HepG2 (cell line): ENCODE results near the gene ANKS1B. TPM values are rescaled to one million over a fixed set of nuclear protein-coding genes. Genes with fewer than 3 reads are reported as not detected.

ENCODE experiments used
- ATAC-seq: fragments of 200-7000 bp; cut with Tn5 transposase; 3 replicates; pipeline ENCODE4 v1.9.1; 2020; ENCODE audit warnings: mild to moderate bottlenecking, moderate library complexity
- BruUV-seq: library from RNA; stranded (reverse); fragments of 400-500 nt; replicated peaks from 2 replicates; lab custom pipeline; 2021; lab: Mats Ljungman, UMichigan
- CTCF ChIA-PET: fragments of 300-600 bp; formaldehyde crosslinking; extraction: SDS; loops from one replicate; lab custom pipeline; 2021; ENCODE audit warnings: low total read pairs, inconsistent platforms, low intra/inter-chr PET ratio; lab: Yijun Ruan, JAX
- POLR2A ChIA-PET: fragments of 350-600 bp; sonication (Branson Sonifier 250); formaldehyde crosslinking; loops from one replicate; lab custom pipeline; 2020; ENCODE audit warnings: antibody characterized with exemption, inconsistent platforms; lab: Yijun Ruan, JAX
- DNase-seq: peaks from one replicate; pipeline ENCODE4 v3.0.0-alpha.2; 2015; ENCODE audit warnings: low spot score
- FAIRE-seq: peaks from 3 replicates; lab custom pipeline; 2011; peaks lifted over from hg19 to GRCh38; lab: Jason Lieb, UNC
- H2AFZ ChIP-seq: one replicate; pipeline ENCODE4 v1.6.1; 2011; ENCODE audit warnings: low read length, inconsistent platforms
- H3K27ac ChIP-seq: fragments of 300-600 bp; 3 replicates; pipeline ENCODE4 v1.8.0; 2011; ENCODE audit warnings: mixed run types, mild to moderate bottlenecking, mixed read lengths, low read length, inconsistent platforms; ENCODE audit not compliant: insufficient read depth; ENCODE audit errors: extremely low read length
- H3K27me3 ChIP-seq, 2 experiments: fragments of 200-600 bp in 1 of 2; 2 replicates in 1 of 2; 3 replicates in 1 of 2; pipeline versions ENCODE4 v1.6.0 to v1.8.0; 2011; ENCODE audit warnings: low read length in 2 of 2, mild to moderate bottlenecking in 2 of 2, moderate library complexity in 2 of 2, inconsistent platforms in 1 of 2; ENCODE audit not compliant: insufficient read depth in 2 of 2, control insufficient read depth in 1 of 2
- H3K36me3 ChIP-seq, 2 experiments: fragments of 200-600 bp in 1 of 2; replicated peaks in 1 of 2; 2 replicates in 1 of 2; 3 replicates in 1 of 2; pipeline versions ENCODE4 v1.5.1 to v1.8.0; 2011; ENCODE audit warnings: low read length in 2 of 2, inconsistent platforms in 1 of 2; ENCODE audit not compliant: insufficient read depth in 2 of 2, control insufficient read depth in 1 of 2
- H3K4me1 ChIP-seq: 2 replicates; pipeline ENCODE4 v1.5.1; 2012; ENCODE audit warnings: low read length, inconsistent platforms; ENCODE audit not compliant: insufficient read depth
- H3K4me2 ChIP-seq: 2 replicates; pipeline ENCODE4 v1.6.0; 2011; ENCODE audit warnings: low read depth, low read length, inconsistent platforms
- H3K4me3 ChIP-seq, 3 experiments: fragments of 200-600 bp in 1 of 3; sonication (generic), shearing (Covaris generic) in 1 of 3; replicated peaks in 1 of 3; 2 replicates each; pipeline ENCODE4 v1.5.1; 2011 to 2016; ENCODE audit warnings: low read length in 3 of 3, inconsistent platforms in 2 of 3, low read depth in 2 of 3, mild to moderate bottlenecking in 2 of 3, control low read depth in 1 of 3, mixed read lengths in 1 of 3; ENCODE audit not compliant: insufficient read depth in 1 of 3
- H3K79me2 ChIP-seq: one replicate; pipeline ENCODE4 v1.6.1; 2011; ENCODE audit warnings: low read length, inconsistent platforms; ENCODE audit not compliant: insufficient read depth
- H3K9ac ChIP-seq: 2 replicates; pipeline ENCODE4 v1.6.0; 2011; ENCODE audit warnings: mild to moderate bottlenecking, low read depth, low read length, inconsistent platforms; ENCODE audit not compliant: insufficient read depth
- H3K9me3 ChIP-seq: 2 replicates; pipeline ENCODE4 v1.5.1; 2012; ENCODE audit warnings: mild to moderate bottlenecking, low read length
- H4K20me1 ChIP-seq: 2 replicates; pipeline ENCODE4 v1.6.0; 2011; ENCODE audit warnings: inconsistent platforms, mild to moderate bottlenecking, low read length, moderate library complexity; ENCODE audit not compliant: insufficient read depth
- GTF2F1 ChIP-seq: fragments of 150-350 bp; IDR thresholded peaks from 2 replicates; pipeline ENCODE4 v1.6.1; 2014; ENCODE audit warnings: low read length
- ZFP90 ChIP-seq: sonication (generic); formaldehyde crosslinking; IDR thresholded peaks from 2 replicates; pipeline ENCODE4 v1.8.0; 2022; ENCODE audit warnings: missing genetic modification reagents, mild to moderate bottlenecking, inconsistent platforms, borderline replicate concordance
- ZNF383 ChIP-seq: sonication (generic); formaldehyde crosslinking; IDR thresholded peaks from 2 replicates; pipeline ENCODE4 v1.4.0; 2020; ENCODE audit warnings: missing genetic modification reagents, mild to moderate bottlenecking, borderline replicate concordance
- ZNF605 ChIP-seq: sonication (generic); formaldehyde crosslinking; IDR thresholded peaks from 2 replicates; pipeline ENCODE4 v1.8.0; 2022; ENCODE audit warnings: mild to moderate bottlenecking, missing genetic modification reagents
- WGBS: methylation state at CpG from one replicate; pipeline ENCODE4 v1.1.6; 2017; ENCODE audit warnings: low lambda C conversion rate; 5-methylcytosine and 5-hydroxymethylcytosine counted together
- in situ Hi-C: cut with HindIII; loops from 2 replicates; pipeline ENCODE4 v1.10.0; 2017; ENCODE audit warnings: low pct_unique_long_range_greater_than_20kb; ENCODE audit not compliant: extremely low pct_ligation_motif_present
- intact Hi-C: fragments of 100-400 bp; cut with micrococcal nuclease; formaldehyde crosslinking; loops from one replicate; pipeline ENCODE4 v1.10.0; 2022; ENCODE audit not compliant: unreplicated experiment
- polyA plus RNA-seq, 8 experiments: library from polyadenylated mRNA; depleted of rRNA in 3 of 8; stranded (reverse) in 7 of 8; unstranded in 1 of 8; fragments of >200 nt; fragmentation: Illumina TruSeq in 4 of 8; extraction: Trizol in 4 of 8; gene quantifications; 2 replicates each; pipeline versions ENCODE4 v1.2.1 to v1.2.3, GENCODE V29; 2011 to 2016; ENCODE audit warnings: low read depth in 4 of 8, missing spikeins in 1 of 8, mixed read lengths in 1 of 8; ENCODE audit not compliant: insufficient read depth in 1 of 8
- total RNA-seq, 5 experiments: library from RNA; depleted of rRNA; stranded (reverse); fragments of >200 nt; fragmentation: Illumina TruSeq; extraction: Trizol; gene quantifications; 2 replicates each; pipeline ENCODE4 v1.2.3, GENCODE V29; 2016; ENCODE audit warnings: low read depth in 1 of 5
- TF ChIP-seq, protein P1 (sequence below): sonication (generic); formaldehyde crosslinking; conservative IDR thresholded peaks from 2 replicates; pipeline ENCODE4 v1.4.0; 2020; ENCODE audit warnings: missing genetic modification reagents
- TF ChIP-seq, protein P2 (sequence below): sonication (generic); formaldehyde crosslinking; IDR thresholded peaks from 2 replicates; pipeline ENCODE4 v1.5.1; 2020; ENCODE audit warnings: missing genetic modification reagents, mild to moderate bottlenecking, borderline replicate concordance
- TF ChIP-seq, protein P3 (sequence below): fragments of 450-650 bp; IDR thresholded peaks from 2 replicates; pipeline ENCODE4 v1.6.1; 2017

ANKS1B gene
- total and polyA plus RNA-seq, 2 of the 13 experiments (the other 11 are each of a cell fraction or from before 2014, with no cell fraction given), result 0.15 TPM; not detected in 1

DNA sequence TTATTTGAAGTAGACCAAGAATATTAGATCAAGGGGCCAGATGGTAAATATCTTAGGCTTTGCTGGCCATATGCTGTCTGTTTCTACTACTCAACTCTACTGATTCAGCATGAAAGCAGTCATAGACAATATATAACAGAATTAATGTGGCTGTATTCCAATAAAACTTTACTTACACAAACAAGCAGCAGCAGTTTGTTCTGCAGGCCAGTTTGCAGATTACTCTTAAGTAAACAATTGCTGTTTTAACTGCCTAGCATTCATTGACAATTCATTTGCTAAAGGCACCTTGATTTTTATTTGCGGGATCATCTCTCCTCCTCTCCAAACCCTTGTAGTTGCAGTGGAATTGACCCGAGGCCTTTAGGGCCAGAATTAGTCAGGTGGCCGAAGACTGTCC lies 431.3 kb downstream of the ANKS1B start:
- Histone ChIP-seq H3K36me3 (no peaks in the 10 kb centered on the region), H4K20me1 (no peaks in the 10 kb centered on the region), H3K9ac (no peak overlapping the region), H3K27me3 (no peaks in the 10 kb centered on the region), H3K79me2 (no peaks in the 10 kb centered on the region), H3K4me3 (no peak overlapping the region), H3K4me1 (no peaks in the 10 kb centered on the region), H3K9me3 (no peaks in the 10 kb centered on the region), H3K27ac (no peak overlapping the region), H3K4me2 (no peak overlapping the region), H2AFZ (no peak overlapping the region)
- ChIA-PET POLR2A (no interaction called here), CTCF (no interaction called here)
- no TSS peak for BruUV-seq
- DNase-seq, result no peak
- TF ChIP-seq, protein P1, sequence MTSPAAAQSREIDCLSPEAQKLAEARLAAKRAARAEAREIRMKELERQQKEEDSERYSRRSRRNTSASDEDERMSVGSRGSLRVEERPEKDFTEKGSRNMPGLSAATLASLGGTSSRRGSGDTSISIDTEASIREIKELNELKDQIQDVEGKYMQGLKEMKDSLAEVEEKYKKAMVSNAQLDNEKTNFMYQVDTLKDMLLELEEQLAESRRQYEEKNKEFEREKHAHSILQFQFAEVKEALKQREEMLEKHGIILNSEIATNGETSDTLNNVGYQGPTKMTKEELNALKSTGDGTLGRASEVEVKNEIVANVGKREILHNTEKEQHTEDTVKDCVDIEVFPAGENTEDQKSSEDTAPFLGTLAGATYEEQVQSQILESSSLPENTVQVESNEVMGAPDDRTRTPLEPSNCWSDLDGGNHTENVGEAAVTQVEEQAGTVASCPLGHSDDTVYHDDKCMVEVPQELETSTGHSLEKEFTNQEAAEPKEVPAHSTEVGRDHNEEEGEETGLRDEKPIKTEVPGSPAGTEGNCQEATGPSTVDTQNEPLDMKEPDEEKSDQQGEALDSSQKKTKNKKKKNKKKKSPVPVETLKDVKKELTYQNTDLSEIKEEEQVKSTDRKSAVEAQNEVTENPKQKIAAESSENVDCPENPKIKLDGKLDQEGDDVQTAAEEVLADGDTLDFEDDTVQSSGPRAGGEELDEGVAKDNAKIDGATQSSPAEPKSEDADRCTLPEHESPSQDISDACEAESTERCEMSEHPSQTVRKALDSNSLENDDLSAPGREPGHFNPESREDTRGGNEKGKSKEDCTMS (CRISPR knock-in tag), result no peak
- TF ChIP-seq ZFP90 (no peak), ZNF605 (CRISPR knock-in tag) (no peak), GTF2F1 (no peak), ZNF383 (no peak)
- TF ChIP-seq, protein P2, sequence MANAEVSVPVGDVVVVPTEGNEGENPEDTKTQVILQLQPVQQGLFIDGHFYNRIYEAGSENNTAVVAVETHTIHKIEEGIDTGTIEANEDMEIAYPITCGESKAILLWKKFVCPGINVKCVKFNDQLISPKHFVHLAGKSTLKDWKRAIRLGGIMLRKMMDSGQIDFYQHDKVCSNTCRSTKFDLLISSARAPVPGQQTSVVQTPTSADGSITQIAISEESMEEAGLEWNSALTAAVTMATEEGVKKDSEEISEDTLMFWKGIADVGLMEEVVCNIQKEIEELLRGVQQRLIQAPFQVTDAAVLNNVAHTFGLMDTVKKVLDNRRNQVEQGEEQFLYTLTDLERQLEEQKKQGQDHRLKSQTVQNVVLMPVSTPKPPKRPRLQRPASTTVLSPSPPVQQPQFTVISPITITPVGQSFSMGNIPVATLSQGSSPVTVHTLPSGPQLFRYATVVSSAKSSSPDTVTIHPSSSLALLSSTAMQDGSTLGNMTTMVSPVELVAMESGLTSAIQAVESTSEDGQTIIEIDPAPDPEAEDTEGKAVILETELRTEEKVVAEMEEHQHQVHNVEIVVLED (CRISPR knock-in tag), result no peak
- TF ChIP-seq, protein P3, sequence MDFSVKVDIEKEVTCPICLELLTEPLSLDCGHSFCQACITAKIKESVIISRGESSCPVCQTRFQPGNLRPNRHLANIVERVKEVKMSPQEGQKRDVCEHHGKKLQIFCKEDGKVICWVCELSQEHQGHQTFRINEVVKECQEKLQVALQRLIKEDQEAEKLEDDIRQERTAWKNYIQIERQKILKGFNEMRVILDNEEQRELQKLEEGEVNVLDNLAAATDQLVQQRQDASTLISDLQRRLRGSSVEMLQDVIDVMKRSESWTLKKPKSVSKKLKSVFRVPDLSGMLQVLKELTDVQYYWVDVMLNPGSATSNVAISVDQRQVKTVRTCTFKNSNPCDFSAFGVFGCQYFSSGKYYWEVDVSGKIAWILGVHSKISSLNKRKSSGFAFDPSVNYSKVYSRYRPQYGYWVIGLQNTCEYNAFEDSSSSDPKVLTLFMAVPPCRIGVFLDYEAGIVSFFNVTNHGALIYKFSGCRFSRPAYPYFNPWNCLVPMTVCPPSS, result no peak
- intact Hi-C loops (no loop called here), in situ Hi-C loops (no loop called here)
- FAIRE-seq, result no peak
- WGBS, result 0% methylated on average over 3 of the region's 3 CpGs
- ATAC-seq, result no peak
